ENCODE results near the gene CLDN3.

CLDN3 gene

GRCh38 chr7:73811760-73812168, 41.7 kb upstream of the CLDN3 start:
- H3K27me3 ChIP-seq (ENCODE audit: insufficient read depth, poor library complexity, severe bottlenecking): no peaks in the 10 kb centered on the region
- ATAC-seq (ENCODE audit: low read depth) (peak; percentile 84), DNase-seq (ENCODE audit: low spot score) (peak; percentile 74)
- H3K4me3 ChIP-seq (ENCODE audit: severe bottlenecking): no peak overlapping the region
- H3K27ac ChIP-seq (ENCODE audit: poor library complexity, severe bottlenecking): no peak overlapping the region
- H3K36me3 ChIP-seq (ENCODE audit: low read depth): no peaks in the 10 kb centered on the region
- peak; percentile 60 for TF ChIP-seq CTCF (IDR thresholded peaks at IDR 0.05; ENCODE audit: poor library complexity, severe bottlenecking)
- no peaks in the 10 kb centered on the region for H3K9me3 ChIP-seq (ENCODE audit: severe bottlenecking)
- H3K4me1 ChIP-seq (ENCODE audit: insufficient read depth, poor library complexity, severe bottlenecking): peaks cover 8% of the 10 kb centered on the region

GRCh38 chr7:73810998-73811360, 40.9 kb upstream of the CLDN3 start:
- DNase-seq (ENCODE audit: low spot score) (peak; percentile 28), ATAC-seq (ENCODE audit: low read depth) (no peak)
- Histone ChIP-seq H3K4me3 (ENCODE audit: severe bottlenecking) (no peak overlapping the region), H3K4me1 (ENCODE audit: insufficient read depth, poor library complexity, severe bottlenecking) (peaks cover 8% of the 10 kb centered on the region), H3K9me3 (ENCODE audit: severe bottlenecking) (no peaks in the 10 kb centered on the region), H3K36me3 (ENCODE audit: low read depth) (no peaks in the 10 kb centered on the region), H3K27me3 (ENCODE audit: insufficient read depth, poor library complexity, severe bottlenecking) (no peaks in the 10 kb centered on the region), H3K27ac (ENCODE audit: poor library complexity, severe bottlenecking) (no peak overlapping the region)
- TF ChIP-seq CTCF (IDR thresholded peaks at IDR 0.05; ENCODE audit: poor library complexity, severe bottlenecking): no peak

- no peak for TF ChIP-seq CTCF (IDR thresholded peaks at IDR 0.05; ENCODE audit: poor library complexity, severe bottlenecking)
- no peaks in the 10 kb centered on the region for H3K36me3 ChIP-seq (ENCODE audit: low read depth)
- H3K4me1 ChIP-seq (ENCODE audit: insufficient read depth, poor library complexity, severe bottlenecking): peaks cover 8% of the 10 kb centered on the region
- no peaks in the 10 kb centered on the region for H3K27me3 ChIP-seq (ENCODE audit: insufficient read depth, poor library complexity, severe bottlenecking)
- H3K4me3 ChIP-seq (ENCODE audit: severe bottlenecking): no peak overlapping the region
- DNase-seq (ENCODE audit: low spot score) (peak; percentile 47), ATAC-seq (ENCODE audit: low read depth) (peak; percentile 56; the same call in 2 of the 3 replicates)
- H3K9me3 ChIP-seq (ENCODE audit: severe bottlenecking): no peaks in the 10 kb centered on the region
- H3K27ac ChIP-seq (ENCODE audit: poor library complexity, severe bottlenecking): peak overlapping the region; percentile 31
Observed at GRCh38 chr7:73809467-73809951, 39.4 kb upstream of the CLDN3 start.

- no peak overlapping the region for H3K4me3 ChIP-seq (ENCODE audit: severe bottlenecking)
- ATAC-seq (ENCODE audit: low read depth) (no peak), DNase-seq (ENCODE audit: low spot score) (peak; percentile 1)
- H3K36me3 ChIP-seq (ENCODE audit: low read depth): no peaks in the 10 kb centered on the region
- TF ChIP-seq CTCF (IDR thresholded peaks at IDR 0.05; ENCODE audit: poor library complexity, severe bottlenecking): no peak
- H3K9me3 ChIP-seq (ENCODE audit: severe bottlenecking): no peaks in the 10 kb centered on the region
- peak overlapping the region; percentile 30 for H3K27ac ChIP-seq (ENCODE audit: poor library complexity, severe bottlenecking)
- H3K27me3 ChIP-seq (ENCODE audit: insufficient read depth, poor library complexity, severe bottlenecking): no peaks in the 10 kb centered on the region
- peaks cover 21% of the 10 kb centered on the region for H3K4me1 ChIP-seq (ENCODE audit: insufficient read depth, poor library complexity, severe bottlenecking)
Observed at GRCh38 chr7:73802459-73802858, 32.4 kb upstream of the CLDN3 start.

GRCh38 chr7:73801577-73801976, 31.5 kb upstream of the CLDN3 start:
- no peaks in the 10 kb centered on the region for H3K36me3 ChIP-seq (ENCODE audit: low read depth)
- ATAC-seq (ENCODE audit: low read depth): no peak
- no peak overlapping the region for H3K4me3 ChIP-seq (ENCODE audit: severe bottlenecking)
- no peak for DNase-seq (ENCODE audit: low spot score)
- peaks cover 21% of the 10 kb centered on the region for H3K4me1 ChIP-seq (ENCODE audit: insufficient read depth, poor library complexity, severe bottlenecking)
- no peak for TF ChIP-seq CTCF (IDR thresholded peaks at IDR 0.05; ENCODE audit: poor library complexity, severe bottlenecking)
- no peaks in the 10 kb centered on the region for H3K9me3 ChIP-seq (ENCODE audit: severe bottlenecking)
- H3K27me3 ChIP-seq (ENCODE audit: insufficient read depth, poor library complexity, severe bottlenecking): no peaks in the 10 kb centered on the region
- peak overlapping the region; percentile 30 for H3K27ac ChIP-seq (ENCODE audit: poor library complexity, severe bottlenecking)

Measured in RWPE2 (cell line).